T-helper 2 cell treated with Interferon-gamma antibody and Interleukin-4, amounts not matched to agents 100 ng/mL and 5 ng/mL, for 36 hours (primary cell): ENCODE results near the gene TCL1A. TPM values are rescaled to one million over a fixed set of nuclear protein-coding genes. Genes with fewer than 3 reads are reported as not detected.

Experiments used
- intact Hi-C: fragments of 100-400 bp; cut with micrococcal nuclease; formaldehyde crosslinking; loops from one replicate; pipeline ENCODE4 v1.15.1; 2023
- total RNA-seq: library from RNA; stranded (reverse); gene quantifications from 2 replicates; pipeline ENCODE4 v1.2.3, GENCODE V29; 2022

Gene TCL1A
- total RNA-seq, 1 donor from 2014 or later: not detected

- intact Hi-C loops: no loop called here
Observed at GRCh38 chr14:95705518-95705917, 8.4 kb downstream of the TCL1A start.

GRCh38 chr14:95703805-95704204 lies 10.1 kb downstream of the TCL1A start:
- intact Hi-C loops: no loop called here

- intact Hi-C loops: no loop called here
Observed at GRCh38 chr14:95703341-95703740, 10.6 kb downstream of the TCL1A start.

GRCh38 chr14:95701846-95702221 lies 12.1 kb downstream of the TCL1A start:
- intact Hi-C loops: no loop called here

GRCh38 chr14:95700221-95700976 lies 13.5 kb downstream of the TCL1A start:
- intact Hi-C loops: no loop called here

GRCh38 chr14:95699412-95699811 lies 14.5 kb downstream of the TCL1A start:
- intact Hi-C loops: no loop called here

- intact Hi-C loops: no loop called here
Observed at GRCh38 chr14:95698287-95698686, 15.6 kb downstream of the TCL1A start.

GRCh38 chr14:95697764-95698163 lies 16.2 kb downstream of the TCL1A start:
- intact Hi-C loops: no loop called here

- intact Hi-C loops: no loop called here
Observed at GRCh38 chr14:95696741-95697140, 17.2 kb downstream of the TCL1A start.

GRCh38 chr14:95695913-95696312 lies 18.0 kb downstream of the TCL1A start:
- intact Hi-C loops: no loop called here

GRCh38 chr14:95695051-95695450 lies 18.9 kb downstream of the TCL1A start:
- intact Hi-C loops: no loop called here

GRCh38 chr14:95692109-95692508 lies 21.8 kb downstream of the TCL1A start:
- intact Hi-C loops: no loop called here

GRCh38 chr14:95691591-95691990 lies 22.3 kb downstream of the TCL1A start:
- intact Hi-C loops: no loop called here

GRCh38 chr14:95690815-95691214 lies 23.1 kb downstream of the TCL1A start:
- intact Hi-C loops: no loop called here

- intact Hi-C loops: no loop called here
Observed at GRCh38 chr14:95689441-95689840, 24.5 kb downstream of the TCL1A start.

GRCh38 chr14:95686935-95687334 lies 27.0 kb downstream of the TCL1A start:
- intact Hi-C loops: no loop called here

GRCh38 chr14:95685978-95686922 lies 27.7 kb downstream of the TCL1A start, which contains the start of gene TCL1B:
TSS of gene TCL1B (plus strand) at chr14:95686426. CDS start at chr14:95686468, 42 bp downstream.
- intact Hi-C loops: no loop called here

GRCh38 chr14:95683793-95684192 lies 30.1 kb downstream of the TCL1A start:
- intact Hi-C loops: loop anchor here (1.0 to 5.0 kb wide), 2 partner anchors 122 to 256 kb away; no protein-coding TSS in a partner anchor

- intact Hi-C loops: loop anchor here (5.0 kb wide), 1 partner anchor 254 kb away; no protein-coding TSS in a partner anchor
Observed at GRCh38 chr14:95681153-95681552, 32.8 kb downstream of the TCL1A start.

GRCh38 chr14:95679998-95680735 lies 33.8 kb downstream of the TCL1A start:
- intact Hi-C loops: loop anchor here (5.0 kb wide), 1 partner anchor 253 kb away; no protein-coding TSS in a partner anchor

- intact Hi-C loops: no loop called here
Observed at GRCh38 chr14:95679148-95679815, 34.6 kb downstream of the TCL1A start.
